GM19452 (cell line): Measurements from ENCODE around the gene PQBP1.
"Not testable (repeated sequence)": the region's sequence is repeated elsewhere in the genome, so short reads cannot be mapped to it uniquely, and the experiment has no call there.

ENCODE experiments used
- ATAC-seq: cut with Tn5 transposase; IDR thresholded peaks from one replicate; pipeline ENCODE4 v1.9.1; 2021; ENCODE audit not compliant: unreplicated experiment

PQBP1 gene

GRCh38 chrX:48897625-48898306, at the start of gene PQBP1, which contains the start of gene TIMM17B:
Gene PQBP1 (plus strand): TSS chrX:48897930. CDS start chrX:48898510, 580 bp downstream.
Gene TIMM17B (minus strand): TSS chrX:48897768. CDS start chrX:48897749, 19 bp downstream.
- ATAC-seq: peak; percentile 87

GRCh38 chrX:48848847-48849246, 48.9 kb upstream of the PQBP1 start:
- ATAC-seq: no peak

- ATAC-seq: no peak
Observed at GRCh38 chrX:48852857-48853256, 44.9 kb upstream of the PQBP1 start.

GRCh38 chrX:48853494-48853893, 44.2 kb upstream of the PQBP1 start:
- not testable (repeated sequence) for ATAC-seq

GRCh38 chrX:48854121-48854804, 43.5 kb upstream of the PQBP1 start:
- ATAC-seq: not testable (repeated sequence)

GRCh38 chrX:48854898-48855297, 42.8 kb upstream of the PQBP1 start:
- no peak for ATAC-seq

- no peak for ATAC-seq
Observed at GRCh38 chrX:48864210-48864609, 33.5 kb upstream of the PQBP1 start.

GRCh38 chrX:48872017-48872416, 25.7 kb upstream of the PQBP1 start:
- not testable (repeated sequence) for ATAC-seq

GRCh38 chrX:48876944-48877343, 20.8 kb upstream of the PQBP1 start:
- not testable (repeated sequence) for ATAC-seq

- no peak for ATAC-seq
Observed at GRCh38 chrX:48883729-48884128, 14.0 kb upstream of the PQBP1 start.

GRCh38 chrX:48886586-48886985, 11.1 kb upstream of the PQBP1 start:
- ATAC-seq: not testable (repeated sequence)

GRCh38 chrX:48890296-48890925, 7.3 kb upstream of the PQBP1 start:
- ATAC-seq: no peak

- ATAC-seq: peak; percentile 50
Observed at GRCh38 chrX:48890934-48891401, 6.8 kb upstream of the PQBP1 start.

- ATAC-seq: peak; percentile 82
Observed at GRCh38 chrX:48891402-48892288, 6.1 kb upstream of the PQBP1 start.

GRCh38 chrX:48892896-48893295, 4.8 kb upstream of the PQBP1 start:
- no peak for ATAC-seq

GRCh38 chrX:48893556-48894348, 4.0 kb upstream of the PQBP1 start:
- ATAC-seq: no peak

- no peak for ATAC-seq
Observed at GRCh38 chrX:48894891-48895290, 2.8 kb upstream of the PQBP1 start.

GRCh38 chrX:48896611-48897011, 1.1 kb upstream of the PQBP1 start:
- no peak for ATAC-seq

- peak; percentile 17 for ATAC-seq
Observed at GRCh38 chrX:48897157-48897624, 539 bp upstream of the PQBP1 start.

- no peak for ATAC-seq
Observed at GRCh38 chrX:48899078-48899410, 1.3 kb downstream of the PQBP1 start.
